ENCODE measurements around the gene RPN2. TPM values are rescaled to one million over a fixed set of nuclear protein-coding genes. Genes with fewer than 3 reads are reported as not detected.

RPN2 gene
- total RNA-seq, 4 donors from 2014 or later: 86.7 to 114 (median 110) TPM

- TF ChIP-seq EP300 (IDR thresholded peaks at IDR 0.05): no peak
- peak; percentile 88 to 95 (median 90) for TF ChIP-seq CTCF (IDR thresholded peaks at IDR 0.05)
- TF ChIP-seq POLR2A (IDR thresholded peaks at IDR 0.05): no peak
- peak; percentile 69 for TF ChIP-seq POLR2AphosphoS5 (IDR thresholded peaks at IDR 0.05)
- Histone ChIP-seq H3K27me3 (no peaks in the 10 kb centered on the region), H3K4me1 (peaks cover 0 to 76% (median 21%) of the 10 kb centered on the region in 3 donors), H3K36me3 (peaks cover 0 to 15% of the 10 kb centered on the region in 2 donors), H3K27ac (no peak overlapping the region), H3K9me3 (no peaks in the 10 kb centered on the region), H3K4me3 (no peak overlapping the region)
- 11 to 22% methylated on average over 3 to 5 of the region's 5 CpGs for WGBS, 2 donors (ENCODE audit: low coverage in 1 of 2)
- ATAC-seq: peak; percentile 91
Observed at GRCh38 chr20:37192137-37192854, 13.2 kb downstream of the RPN2 start.

- H3K9me3 ChIP-seq: no peaks in the 10 kb centered on the region
- TF ChIP-seq POLR2AphosphoS5 (IDR thresholded peaks at IDR 0.05) (no peak), CTCF (IDR thresholded peaks at IDR 0.05) (no peak), POLR2A (IDR thresholded peaks at IDR 0.05) (no peak), EP300 (IDR thresholded peaks at IDR 0.05) (no peak)
- WGBS, 2 donors (ENCODE audit: low coverage in 1 of 2): 46 to 74% methylated on average over 2 to 3 of the region's 3 CpGs
Observed at GRCh38 chr20:37193226-37193625, 14.1 kb downstream of the RPN2 start.

GRCh38 chr20:37193821-37194220 lies 14.7 kb downstream of the RPN2 start:
- Histone ChIP-seq H3K9me3 (no peaks in the 10 kb centered on the region), H3K27ac (no peak overlapping the region), H3K4me1 (peaks cover 0 to 73% (median 21%) of the 10 kb centered on the region in 3 donors), H3K36me3 (peaks cover 0 to 18% of the 10 kb centered on the region in 2 donors), H3K27me3 (no peaks in the 10 kb centered on the region), H3K4me3 (no peak overlapping the region)
- 79% methylated on average over 6 of the region's 8 CpGs; no CpG with 5 or more reads in 1 of the 2 donors for WGBS, 2 donors (ENCODE audit: low coverage in 1 of 2)
- no peak for ATAC-seq
- TF ChIP-seq CTCF (IDR thresholded peaks at IDR 0.05) (no peak), POLR2AphosphoS5 (IDR thresholded peaks at IDR 0.05) (no peak), POLR2A (IDR thresholded peaks at IDR 0.05) (no peak), EP300 (IDR thresholded peaks at IDR 0.05) (no peak)

More at GRCh38 chr20:37193226-37193625, 14.1 kb downstream of the RPN2 start:
- Histone ChIP-seq H3K36me3 (peaks cover 0 to 18% of the 10 kb centered on the region in 2 donors), H3K4me1 (peaks cover 0 to 76% (median 21%) of the 10 kb centered on the region in 3 donors), H3K27me3 (no peaks in the 10 kb centered on the region), H3K27ac (no peak overlapping the region), H3K4me3 (no peak overlapping the region)
- no peak for ATAC-seq

GRCh38 chr20:37194621-37195417 lies 15.7 kb downstream of the RPN2 start:
- Histone ChIP-seq H3K9me3 (no peaks in the 10 kb centered on the region), H3K4me1 (peaks cover 0 to 63% (median 19%) of the 10 kb centered on the region in 3 donors)
- WGBS, 2 donors (ENCODE audit: low coverage in 1 of 2): 43 to 48% methylated on average over 9 to 10 of the region's 14 CpGs

More at GRCh38 chr20:37194621-37195417, 15.7 kb downstream of the RPN2 start:
- Histone ChIP-seq H3K27me3 (no peaks in the 10 kb centered on the region), H3K36me3 (peaks cover 0 to 27% of the 10 kb centered on the region in 2 donors), H3K27ac (peak overlapping the region in 2 of 4 donors; percentile 3 to 30), H3K4me3 (no peak overlapping the region)
- ATAC-seq: no peak
- TF ChIP-seq CTCF (IDR thresholded peaks at IDR 0.05): no peak
- TF ChIP-seq POLR2AphosphoS5 (IDR thresholded peaks at IDR 0.05): no peak
- no peak for TF ChIP-seq POLR2A (IDR thresholded peaks at IDR 0.05)
- TF ChIP-seq EP300 (IDR thresholded peaks at IDR 0.05): no peak

All from gastroesophageal sphincter (tissue), 4 donors.